IMR-90 (cell line): ENCODE data around the gene MAP6. TPM values are rescaled to one million over a fixed set of nuclear protein-coding genes. Genes with fewer than 3 reads are reported as not detected.

Experiments
- ATAC-seq: fragments of 200-7000 bp; cut with Tn5 transposase; 2 replicates; pipeline ENCODE4 v1.9.1; 2020; ENCODE audit warnings: low read depth, mild to moderate bottlenecking, moderate library complexity
- BruUV-seq: library from RNA; stranded (reverse); fragments of 400-500 nt; replicated peaks from 2 replicates; lab custom pipeline; 2021; lab: Mats Ljungman, UMichigan
- CTCF ChIA-PET: fragments of 300-600 bp; formaldehyde crosslinking; extraction: SDS; loops from one replicate; lab custom pipeline; 2021; ENCODE audit warnings: antibody characterized with exemption; lab: Yijun Ruan, JAX
- POLR2A ChIA-PET: fragments of 300-600 bp; sonication (Branson Sonifier 250); formaldehyde crosslinking; loops from one replicate; lab custom pipeline; 2022; ENCODE audit warnings: antibody characterized with exemption; ENCODE audit not compliant: unreplicated experiment; lab: Charles Lee
- DNase-seq: peaks from one replicate; pipeline ENCODE4 v3.0.0; 2013
- H2AFZ ChIP-seq: replicated peaks from 2 replicates; pipeline ENCODE3; 2013; ENCODE audit warnings: low read length, mild to moderate bottlenecking; ENCODE audit not compliant: poor library complexity
- H2AK5ac ChIP-seq: 2 replicates; pipeline ENCODE4 v1.6.1; 2013; ENCODE audit warnings: low read depth, low read length, inconsistent platforms
- H2AK9ac ChIP-seq: replicated peaks from 2 replicates; pipeline ENCODE3; 2013; ENCODE audit warnings: mild to moderate bottlenecking, low read depth, low read length, moderate library complexity; ENCODE audit not compliant: poor library complexity
- H2BK120ac ChIP-seq: 2 replicates; pipeline ENCODE4 v1.6.1; 2013; ENCODE audit warnings: low read depth, low read length, inconsistent platforms
- H2BK15ac ChIP-seq: 3 replicates; pipeline ENCODE4 v1.6.1; 2013; ENCODE audit warnings: low read depth, low read length, inconsistent platforms
- H2BK20ac ChIP-seq: 2 replicates; pipeline ENCODE4 v1.6.1; 2013; ENCODE audit warnings: low read depth, mild to moderate bottlenecking, inconsistent platforms, low read length, moderate library complexity
- H2BK5ac ChIP-seq: 2 replicates; pipeline ENCODE4 v1.6.1; 2013; ENCODE audit warnings: mild to moderate bottlenecking, low read depth, low read length, inconsistent platforms; ENCODE audit not compliant: poor library complexity, severe bottlenecking
- H3K14ac ChIP-seq: replicated peaks from 2 replicates; pipeline ENCODE4 v1.6.1; 2013; ENCODE audit warnings: low read depth, low read length, inconsistent platforms
- H3K18ac ChIP-seq: 2 replicates; pipeline ENCODE4 v1.6.1; 2013; ENCODE audit warnings: low read depth, low read length, control low read depth
- H3K23ac ChIP-seq: 2 replicates; pipeline ENCODE4 v1.6.1; 2013; ENCODE audit warnings: low read depth, low read length, inconsistent platforms
- H3K27ac ChIP-seq: 2 replicates; pipeline ENCODE4 v1.5.1; 2013; ENCODE audit warnings: mild to moderate bottlenecking, control low read depth, low read length; ENCODE audit not compliant: insufficient read depth
- H3K27me3 ChIP-seq: 2 replicates; pipeline ENCODE4 v1.6.1; 2013; ENCODE audit warnings: low read length; ENCODE audit not compliant: control insufficient read depth, insufficient read depth
- H3K36me3 ChIP-seq: 2 replicates; pipeline ENCODE4 v1.6.1; 2013; ENCODE audit warnings: low read length, mixed read lengths; ENCODE audit not compliant: control insufficient read depth, insufficient read depth
- H3K4ac ChIP-seq: 2 replicates; pipeline ENCODE4 v1.6.1; 2013; ENCODE audit warnings: low read depth, low read length, inconsistent platforms
- H3K4me1 ChIP-seq: 2 replicates; pipeline ENCODE4 v1.6.1; 2013; ENCODE audit warnings: low read length, mixed read lengths; ENCODE audit not compliant: control insufficient read depth, insufficient read depth
- H3K4me2 ChIP-seq: 2 replicates; pipeline ENCODE4 v1.6.1; 2013; ENCODE audit warnings: low read depth, mild to moderate bottlenecking, control low read depth, low read length, moderate library complexity
- H3K4me3 ChIP-seq: 2 replicates; pipeline ENCODE4 v1.5.1; 2013; ENCODE audit warnings: low read depth, mild to moderate bottlenecking, control low read depth, low read length, moderate library complexity; ENCODE audit not compliant: insufficient read depth
- H3K56ac ChIP-seq: 2 replicates; pipeline ENCODE4 v1.6.1; 2013; ENCODE audit warnings: low read length, inconsistent platforms; ENCODE audit not compliant: insufficient read depth; ENCODE audit errors: extremely low read depth
- H3K79me1 ChIP-seq, 2 experiments: 2 replicates each; pipeline ENCODE4 v1.6.1; 2013; ENCODE audit warnings: low read length in 2 of 2, inconsistent platforms in 1 of 2, low read depth in 1 of 2
- H3K9ac ChIP-seq: 2 replicates; pipeline ENCODE4 v1.6.1; 2013; ENCODE audit warnings: low read depth, low read length, control low read depth
- H3K9me1 ChIP-seq: 2 replicates; pipeline ENCODE4 v1.6.1; 2013; ENCODE audit warnings: low read length, inconsistent platforms; ENCODE audit not compliant: insufficient read depth
- H3K9me3 ChIP-seq: 2 replicates; pipeline ENCODE4 v1.6.1; 2013; ENCODE audit warnings: low read length; ENCODE audit not compliant: control insufficient read depth, insufficient read depth
- H4K20me1 ChIP-seq: 2 replicates; pipeline ENCODE4 v1.6.1; 2013; ENCODE audit warnings: low read length, inconsistent platforms; ENCODE audit not compliant: insufficient read depth
- H4K5ac ChIP-seq: 2 replicates; pipeline ENCODE4 v1.6.1; 2013; ENCODE audit warnings: mild to moderate bottlenecking, low read depth, low read length, control low read depth
- H4K8ac ChIP-seq, 2 experiments: 2 replicates each; pipeline ENCODE4 v1.6.1; 2013; ENCODE audit warnings: low read depth in 2 of 2, low read length in 2 of 2, control low read depth in 1 of 2, inconsistent platforms in 1 of 2
- H4K91ac ChIP-seq: 2 replicates; pipeline ENCODE4 v1.6.1; 2013; ENCODE audit warnings: low read depth, low read length, inconsistent platforms; ENCODE audit not compliant: insufficient read depth
- BHLHE40 ChIP-seq: fragments of 150-350 bp; IDR thresholded peaks from 2 replicates; pipeline ENCODE4 v1.6.1; 2016; ENCODE audit warnings: mild to moderate bottlenecking, low read depth, low read length
- CEBPB ChIP-seq: IDR thresholded peaks from 2 replicates; pipeline ENCODE4 v1.6.1; 2012; ENCODE audit warnings: low read depth, low read length, improper control_type of control experiment
- CHD1 ChIP-seq: IDR thresholded peaks from 2 replicates; pipeline ENCODE4 v1.6.1; 2012; ENCODE audit warnings: low read depth, low read length, improper control_type of control experiment
- CTCF ChIP-seq: conservative IDR thresholded peaks from 2 replicates; pipeline ENCODE4 v1.5.1; 2012; ENCODE audit warnings: mild to moderate bottlenecking, low read depth, low read length, improper control_type of control experiment
- ELK1 ChIP-seq: fragments of 150-350 bp; IDR thresholded peaks from 2 replicates; pipeline ENCODE4 v1.6.1; 2016; ENCODE audit warnings: low read depth, mild to moderate bottlenecking, low read length, moderate library complexity, borderline replicate concordance
- FOS ChIP-seq: fragments of 150-350 bp; IDR thresholded peaks from 2 replicates; pipeline ENCODE4 v1.6.1; 2016; ENCODE audit warnings: low read depth, low read length
- MAFK ChIP-seq: IDR thresholded peaks from 2 replicates; pipeline ENCODE4 v1.6.1; 2012; ENCODE audit warnings: low read depth, low read length, improper control_type of control experiment
- MAZ ChIP-seq: IDR thresholded peaks from 2 replicates; pipeline ENCODE4 v1.6.1; 2012; ENCODE audit warnings: low read depth, mild to moderate bottlenecking, low read length, improper control_type of control experiment, moderate library complexity, borderline replicate concordance
- MXI1 ChIP-seq: IDR thresholded peaks from 2 replicates; pipeline ENCODE4 v1.6.1; 2012; ENCODE audit warnings: low read depth, mild to moderate bottlenecking, low read length, moderate library complexity, borderline replicate concordance
- NFE2L2 ChIP-seq: fragments of 150-350 bp; IDR thresholded peaks from 2 replicates; pipeline ENCODE4 v1.6.1; 2016; ENCODE audit warnings: low read depth, mild to moderate bottlenecking, low read length
- POLR2A ChIP-seq: IDR thresholded peaks from 2 replicates; pipeline ENCODE4 v1.6.1; 2012; ENCODE audit warnings: mild to moderate bottlenecking, low read depth, low read length
- RAD21 ChIP-seq: IDR thresholded peaks from 2 replicates; pipeline ENCODE4 v1.6.1; 2012; ENCODE audit warnings: low read length, improper control_type of control experiment
- RCOR1 ChIP-seq: IDR thresholded peaks from 2 replicates; pipeline ENCODE4 v1.6.1; 2012; ENCODE audit warnings: mild to moderate bottlenecking, low read length, improper control_type of control experiment; ENCODE audit not compliant: insufficient replicate concordance
- RFX5 ChIP-seq: IDR thresholded peaks from 2 replicates; pipeline ENCODE4 v1.8.0; 2012; ENCODE audit warnings: low read depth, mild to moderate bottlenecking, low read length, moderate library complexity
- SMC3 ChIP-seq: fragments of 150-350 bp; IDR thresholded peaks from 2 replicates; pipeline ENCODE4 v1.6.1; 2016; ENCODE audit warnings: low read depth, mild to moderate bottlenecking, antibody characterized with exemption, low read length, moderate library complexity
- USF2 ChIP-seq: fragments of 150-350 bp; IDR thresholded peaks from 2 replicates; pipeline ENCODE4 v1.6.1; 2017; ENCODE audit warnings: mild to moderate bottlenecking, antibody characterized with exemption, low read length, low read depth
- WGBS, 2 experiments: methylation state at CpG; one replicate each; pipeline versions ENCODE4 v1.1.5 to v1.1.7; 2013; ENCODE audit warnings: missing lambda C conversion rate in 2 of 2; ENCODE audit not compliant: insufficient read length in 1 of 2; ENCODE audit errors: extremely low coverage in 2 of 2; 5-methylcytosine and 5-hydroxymethylcytosine counted together
- dilution Hi-C: fragments of 300-500 bp; cut with HindIII; formaldehyde crosslinking; loops from one replicate; pipeline ENCODE4 v1.14.3; 2018; ENCODE audit warnings: low sequenced_read_pairs; ENCODE audit not compliant: unreplicated experiment
- in situ Hi-C: fragments of 300-500 bp; cut with MboI; formaldehyde crosslinking; loops from 3 replicates; pipeline ENCODE4 v1.14.3; 2019; ENCODE audit warnings: low sequenced_read_pairs, inconsistent platforms, mixed read lengths
- intact Hi-C: fragments of 100-400 bp; cut with micrococcal nuclease; formaldehyde crosslinking; loops from 2 replicates; pipeline ENCODE4 v1.10.0; 2022
- polyA plus RNA-seq, 3 experiments: library from polyadenylated mRNA; depleted of rRNA; stranded (reverse); fragments of >200 nt; gene quantifications; 2 replicates each; pipeline ENCODE4 v1.2.3, GENCODE V29; 2012; ENCODE audit warnings: low replicate concordance in 1 of 3
- total RNA-seq: library from RNA; depleted of rRNA; stranded (reverse); fragments of >200 nt; gene quantifications from 2 replicates; pipeline ENCODE4 v1.2.3, GENCODE V29; 2012

MAP6 gene
- total and polyA plus RNA-seq, 2 of the 4 experiments (the other 2 are of a cell fraction): 3.0 to 3.4 TPM

GRCh38 chr11:75588051-75588481 is 80.8 kb downstream of the MAP6 start:
- H3K27me3 ChIP-seq: peaks cover 7% of the 10 kb centered on the region
- peaks cover 6% of the 10 kb centered on the region; the same call in 1 of the 2 replicates for H3K4me1 ChIP-seq
- no peak overlapping the region for H3K56ac ChIP-seq
- no peak overlapping the region for H2BK15ac ChIP-seq
- H3K9me1 ChIP-seq: no peaks in the 10 kb centered on the region
- H4K91ac ChIP-seq: no peak overlapping the region
- TF ChIP-seq CEBPB: no peak
- no peak for TF ChIP-seq NFE2L2
- TF ChIP-seq MXI1: no peak
- no peak for TF ChIP-seq CTCF
- TF ChIP-seq BHLHE40: no peak
- no peak for TF ChIP-seq RAD21
- TF ChIP-seq RFX5: no peak
- no peak for TF ChIP-seq FOS
- no peak for TF ChIP-seq USF2
- TF ChIP-seq RCOR1: no peak
- TF ChIP-seq CHD1: no peak
- no peak for TF ChIP-seq MAFK
- no peak for TF ChIP-seq ELK1
- TF ChIP-seq POLR2A: no peak
- TF ChIP-seq SMC3: no peak
- TF ChIP-seq MAZ: no peak
- no peak overlapping the region for H3K4ac ChIP-seq
- H3K4me3 ChIP-seq: no peak overlapping the region
- no peak overlapping the region for H2AK5ac ChIP-seq
- H3K4me2 ChIP-seq: no peak overlapping the region
- no peak overlapping the region for H4K8ac ChIP-seq
- 93% methylated on average over 4 of the region's 6 CpGs; no CpG with 5 or more reads in 1 of the 2 experiments for WGBS, 2 experiments
- H3K79me1 ChIP-seq: peaks cover 0 to 13% of the 10 kb centered on the region in 2 experiments; a peak in 2 of 4 replicates
- no peak overlapping the region for H3K9ac ChIP-seq
- intact Hi-C loops (no loop called here), in situ Hi-C loops (no loop called here), dilution Hi-C loops (no loop called here)
- no peak overlapping the region for H4K5ac ChIP-seq
- H3K18ac ChIP-seq: no peak overlapping the region
- no peak overlapping the region for H2AK9ac ChIP-seq
- H3K14ac ChIP-seq: no peak overlapping the region
- DNase-seq (no peak), ATAC-seq (no peak)
- H2BK5ac ChIP-seq: no peak overlapping the region
- POLR2A ChIA-PET: no interaction called here
- no peak overlapping the region for H2BK120ac ChIP-seq
- H2BK20ac ChIP-seq: no peak overlapping the region
- no peak overlapping the region for H3K23ac ChIP-seq
- H4K20me1 ChIP-seq: no peaks in the 10 kb centered on the region
- H2AFZ ChIP-seq: no peak overlapping the region
- H3K27ac ChIP-seq: no peak overlapping the region
- BruUV-seq: no TSS peak
- no peaks in the 10 kb centered on the region for H3K9me3 ChIP-seq
- CTCF ChIA-PET: interaction anchor here (1.0 kb wide), 1 partner anchor 11 kb away, joined by 3 read pairs; no protein-coding TSS in a partner anchor
- no peaks in the 10 kb centered on the region for H3K36me3 ChIP-seq
